HepG2 (cell line): ENCODE measurements around the gene SHBG. TPM values are rescaled to one million over a fixed set of nuclear protein-coding genes. Genes with fewer than 3 reads are reported as not detected.

ENCODE experiments used
- ATRX ChIP-seq: sonication (generic); formaldehyde crosslinking; IDR thresholded peaks from 2 replicates; pipeline ENCODE4 v1.4.0; 2020; ENCODE audit warnings: missing genetic modification reagents, borderline replicate concordance
- BRD4 ChIP-seq: sonication (generic); formaldehyde crosslinking; IDR thresholded peaks from 2 replicates; pipeline ENCODE4 v1.4.0; 2020; ENCODE audit warnings: missing genetic modification reagents
- ELF1 ChIP-seq: sonication (generic); formaldehyde crosslinking; IDR thresholded peaks from 2 replicates; pipeline ENCODE4 v1.4.0; 2020; ENCODE audit warnings: missing genetic modification reagents
- FOXO1 ChIP-seq: sonication (generic); formaldehyde crosslinking; IDR thresholded peaks from 2 replicates; pipeline ENCODE4 v1.4.0; 2020; ENCODE audit warnings: missing genetic modification reagents
- GABPB1 ChIP-seq: IDR thresholded peaks from 2 replicates; pipeline ENCODE4 v1.6.1; 2016; ENCODE audit warnings: mild to moderate bottlenecking, missing genetic modification reagents, moderate library complexity, missing compliant biosample characterization
- GATA4 ChIP-seq: sonication (generic); IDR thresholded peaks from 2 replicates; pipeline ENCODE4 v1.6.1; 2016; ENCODE audit warnings: antibody characterized with exemption, low read depth, borderline replicate concordance
- HMGXB3 ChIP-seq: sonication (generic); formaldehyde crosslinking; IDR thresholded peaks from 2 replicates; pipeline ENCODE4 v1.4.0; 2020; ENCODE audit warnings: missing genetic modification reagents, borderline replicate concordance
- KMT2B ChIP-seq: IDR thresholded peaks from 2 replicates; pipeline ENCODE4 v1.6.1; 2016; ENCODE audit warnings: missing genetic modification reagents, missing compliant biosample characterization
- NR2F1 ChIP-seq, 2 experiments: fragments of 450-650 bp in 1 of 2; formaldehyde crosslinking in 1 of 2; IDR thresholded peaks; 2 replicates each; pipeline versions ENCODE4 v1.5.0 to v1.6.1; 2016 to 2020; ENCODE audit warnings: mild to moderate bottlenecking in 1 of 2, missing compliant biosample characterization in 1 of 2, missing genetic modification reagents in 1 of 2, moderate library complexity in 1 of 2
- NR2F6 ChIP-seq, 2 experiments: IDR thresholded peaks; 2 replicates each; pipeline ENCODE4 v1.6.1; 2016; ENCODE audit warnings: antibody characterized with exemption in 1 of 2, mild to moderate bottlenecking in 1 of 2
- RAD51 ChIP-seq: fragments of 450-650 bp; IDR thresholded peaks from 2 replicates; pipeline ENCODE4 v1.6.1; 2016; ENCODE audit warnings: borderline replicate concordance
- ZBTB34 ChIP-seq: sonication (generic); formaldehyde crosslinking; IDR thresholded peaks from 2 replicates; pipeline ENCODE4 v1.8.0; 2022; ENCODE audit warnings: mild to moderate bottlenecking, missing genetic modification reagents
- ZFP41 ChIP-seq: sonication (generic); formaldehyde crosslinking; IDR thresholded peaks from 2 replicates; pipeline ENCODE4 v1.4.0; 2020; ENCODE audit warnings: mild to moderate bottlenecking, missing genetic modification reagents, borderline replicate concordance
- ZNF124 ChIP-seq: sonication (generic); formaldehyde crosslinking; IDR thresholded peaks from 2 replicates; pipeline ENCODE4 v1.4.0; 2020; ENCODE audit warnings: missing genetic modification reagents
- ZNF530 ChIP-seq: sonication (generic); formaldehyde crosslinking; IDR thresholded peaks from 2 replicates; pipeline ENCODE4 v1.5.0; 2020; ENCODE audit warnings: low read depth, mild to moderate bottlenecking, missing genetic modification reagents
- ZNF577 ChIP-seq: sonication (generic); formaldehyde crosslinking; IDR thresholded peaks from 2 replicates; pipeline ENCODE4 v1.4.0; 2020; ENCODE audit warnings: mild to moderate bottlenecking, low read depth, missing genetic modification reagents, borderline replicate concordance
- ZNF652 ChIP-seq: IDR thresholded peaks from 2 replicates; pipeline ENCODE4 v1.6.1; 2016; ENCODE audit warnings: low read depth, borderline replicate concordance
- polyA plus RNA-seq, 8 experiments: library from polyadenylated mRNA; depleted of rRNA in 3 of 8; stranded (reverse) in 7 of 8; unstranded in 1 of 8; fragments of >200 nt; fragmentation: Illumina TruSeq in 4 of 8; extraction: Trizol in 4 of 8; gene quantifications; 2 replicates each; pipeline versions ENCODE4 v1.2.1 to v1.2.3, GENCODE V29; 2011 to 2016; ENCODE audit warnings: low read depth in 4 of 8, missing spikeins in 1 of 8, mixed read lengths in 1 of 8; ENCODE audit not compliant: insufficient read depth in 1 of 8
- total RNA-seq, 5 experiments: library from RNA; depleted of rRNA; stranded (reverse); fragments of >200 nt; fragmentation: Illumina TruSeq; extraction: Trizol; gene quantifications; 2 replicates each; pipeline ENCODE4 v1.2.3, GENCODE V29; 2016; ENCODE audit warnings: low read depth in 1 of 5
- TF ChIP-seq, protein P1 (sequence below): sonication (generic); formaldehyde crosslinking; IDR thresholded peaks from 2 replicates; pipeline ENCODE4 v1.9.0; 2021; ENCODE audit warnings: missing genetic modification reagents, borderline replicate concordance
- TF ChIP-seq, protein P2 (sequence below): sonication (generic); formaldehyde crosslinking; IDR thresholded peaks from 2 replicates; pipeline ENCODE4 v1.5.0; 2020; ENCODE audit warnings: mild to moderate bottlenecking, missing genetic modification reagents, borderline replicate concordance

Gene SHBG
- total and polyA plus RNA-seq, 2 of the 13 experiments (the other 11 are each of a cell fraction or from before 2014, with no cell fraction given): 4.0 to 6.1 TPM

DNA sequence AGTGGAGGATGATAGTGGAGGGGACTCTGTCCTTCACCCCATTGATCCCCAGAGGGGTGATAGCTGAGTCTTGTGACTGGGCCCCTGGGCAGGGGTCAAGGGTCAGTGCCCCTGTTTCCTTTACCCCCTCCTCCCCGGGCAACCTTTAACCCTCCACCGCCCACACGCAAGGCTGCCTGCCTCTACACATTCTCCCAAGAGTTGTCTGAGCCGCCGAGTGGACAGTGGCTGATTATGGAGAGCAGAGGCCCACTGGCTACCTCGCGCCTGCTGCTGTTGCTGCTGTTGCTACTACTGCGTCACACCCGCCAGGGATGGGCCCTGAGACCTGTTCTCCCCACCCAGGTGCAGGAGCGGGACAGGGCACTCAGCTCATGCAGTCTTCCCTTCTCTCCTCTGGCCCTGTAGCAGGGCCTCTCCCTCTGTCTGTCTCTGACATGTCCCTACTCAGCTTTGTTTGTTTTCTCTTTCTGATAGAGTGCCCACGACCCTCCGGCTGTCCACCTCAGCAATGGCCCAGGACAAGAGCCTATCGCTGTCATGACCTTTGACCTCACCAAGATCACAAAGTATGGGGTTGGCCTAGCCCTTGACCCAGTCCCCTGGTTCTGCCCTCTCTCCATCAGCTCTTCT is at the start of gene SHBG (continued):
- no peak for TF ChIP-seq BRD4 (CRISPR knock-in tag)
- TF ChIP-seq GATA4: no peak
- peak; percentile 28; the same call in 1 of the 2 replicates for TF ChIP-seq GABPB1 (CRISPR knock-in tag)
- TF ChIP-seq ZNF124: no peak
- TF ChIP-seq ZNF652 (CRISPR knock-in tag): peak; percentile 91
- no peak for TF ChIP-seq ATRX (CRISPR knock-in tag)
- TF ChIP-seq ELF1 (CRISPR knock-in tag): no peak
- TF ChIP-seq, protein P1, sequence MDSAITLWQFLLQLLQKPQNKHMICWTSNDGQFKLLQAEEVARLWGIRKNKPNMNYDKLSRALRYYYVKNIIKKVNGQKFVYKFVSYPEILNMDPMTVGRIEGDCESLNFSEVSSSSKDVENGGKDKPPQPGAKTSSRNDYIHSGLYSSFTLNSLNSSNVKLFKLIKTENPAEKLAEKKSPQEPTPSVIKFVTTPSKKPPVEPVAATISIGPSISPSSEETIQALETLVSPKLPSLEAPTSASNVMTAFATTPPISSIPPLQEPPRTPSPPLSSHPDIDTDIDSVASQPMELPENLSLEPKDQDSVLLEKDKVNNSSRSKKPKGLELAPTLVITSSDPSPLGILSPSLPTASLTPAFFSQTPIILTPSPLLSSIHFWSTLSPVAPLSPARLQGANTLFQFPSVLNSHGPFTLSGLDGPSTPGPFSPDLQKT (CRISPR knock-in tag): no peak
- TF ChIP-seq RAD51: no peak
- TF ChIP-seq FOXO1 (CRISPR knock-in tag): peak; percentile 35; the same call in 1 of the 2 replicates
- TF ChIP-seq, protein P2, sequence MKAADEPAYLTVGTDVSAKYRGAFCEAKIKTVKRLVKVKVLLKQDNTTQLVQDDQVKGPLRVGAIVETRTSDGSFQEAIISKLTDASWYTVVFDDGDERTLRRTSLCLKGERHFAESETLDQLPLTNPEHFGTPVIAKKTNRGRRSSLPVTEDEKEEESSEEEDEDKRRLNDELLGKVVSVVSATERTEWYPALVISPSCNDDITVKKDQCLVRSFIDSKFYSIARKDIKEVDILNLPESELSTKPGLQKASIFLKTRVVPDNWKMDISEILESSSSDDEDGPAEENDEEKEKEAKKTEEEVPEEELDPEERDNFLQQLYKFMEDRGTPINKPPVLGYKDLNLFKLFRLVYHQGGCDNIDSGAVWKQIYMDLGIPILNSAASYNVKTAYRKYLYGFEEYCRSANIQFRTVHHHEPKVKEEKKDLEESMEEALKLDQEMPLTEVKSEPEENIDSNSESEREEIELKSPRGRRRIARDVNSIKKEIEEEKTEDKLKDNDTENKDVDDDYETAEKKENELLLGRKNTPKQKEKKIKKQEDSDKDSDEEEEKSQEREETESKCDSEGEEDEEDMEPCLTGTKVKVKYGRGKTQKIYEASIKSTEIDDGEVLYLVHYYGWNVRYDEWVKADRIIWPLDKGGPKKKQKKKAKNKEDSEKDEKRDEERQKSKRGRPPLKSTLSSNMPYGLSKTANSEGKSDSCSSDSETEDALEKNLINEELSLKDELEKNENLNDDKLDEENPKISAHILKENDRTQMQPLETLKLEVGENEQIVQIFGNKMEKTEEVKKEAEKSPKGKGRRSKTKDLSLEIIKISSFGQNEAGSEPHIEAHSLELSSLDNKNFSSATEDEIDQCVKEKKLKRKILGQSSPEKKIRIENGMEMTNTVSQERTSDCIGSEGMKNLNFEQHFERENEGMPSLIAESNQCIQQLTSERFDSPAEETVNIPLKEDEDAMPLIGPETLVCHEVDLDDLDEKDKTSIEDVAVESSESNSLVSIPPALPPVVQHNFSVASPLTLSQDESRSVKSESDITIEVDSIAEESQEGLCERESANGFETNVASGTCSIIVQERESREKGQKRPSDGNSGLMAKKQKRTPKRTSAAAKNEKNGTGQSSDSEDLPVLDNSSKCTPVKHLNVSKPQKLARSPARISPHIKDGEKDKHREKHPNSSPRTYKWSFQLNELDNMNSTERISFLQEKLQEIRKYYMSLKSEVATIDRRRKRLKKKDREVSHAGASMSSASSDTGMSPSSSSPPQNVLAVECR (CRISPR knock-in tag): peak; percentile 58; the same call in 1 of the 2 replicates
- peak; percentile 41 to 56; a peak in 3 of 4 replicates for TF ChIP-seq NR2F1 (CRISPR knock-in tag; IDR thresholded peaks at IDR 0.05)
- TF ChIP-seq ZNF530 (CRISPR knock-in tag): no peak
- peak; percentile 92 for TF ChIP-seq NR2F6 (IDR thresholded peaks at IDR 0.05)
- TF ChIP-seq NR2F6 (CRISPR knock-in tag; IDR thresholded peaks at IDR 0.05): peak; percentile 89
- TF ChIP-seq KMT2B (CRISPR knock-in tag): no peak
- no peak for TF ChIP-seq ZFP41 (CRISPR knock-in tag)
- no peak for TF ChIP-seq HMGXB3 (CRISPR knock-in tag)
- no peak for TF ChIP-seq ZBTB34
- no peak for TF ChIP-seq ZNF577
